Hematopoietic multipotent progenitor cell treated with erythropoietin and hydrocortisone succinate and interleukin-3 and kit ligand, for 6 days (in vitro differentiated cells): Measurements from ENCODE around the gene SORD.
"Not testable (repeated sequence)": the region's sequence is repeated elsewhere in the genome, so short reads cannot be mapped to it uniquely, and the experiment has no call there.

Experiments
- DNase-seq: peaks from one replicate; pipeline ENCODE4 v3.0.0-alpha.2; 2015

The SORD gene

DNA sequence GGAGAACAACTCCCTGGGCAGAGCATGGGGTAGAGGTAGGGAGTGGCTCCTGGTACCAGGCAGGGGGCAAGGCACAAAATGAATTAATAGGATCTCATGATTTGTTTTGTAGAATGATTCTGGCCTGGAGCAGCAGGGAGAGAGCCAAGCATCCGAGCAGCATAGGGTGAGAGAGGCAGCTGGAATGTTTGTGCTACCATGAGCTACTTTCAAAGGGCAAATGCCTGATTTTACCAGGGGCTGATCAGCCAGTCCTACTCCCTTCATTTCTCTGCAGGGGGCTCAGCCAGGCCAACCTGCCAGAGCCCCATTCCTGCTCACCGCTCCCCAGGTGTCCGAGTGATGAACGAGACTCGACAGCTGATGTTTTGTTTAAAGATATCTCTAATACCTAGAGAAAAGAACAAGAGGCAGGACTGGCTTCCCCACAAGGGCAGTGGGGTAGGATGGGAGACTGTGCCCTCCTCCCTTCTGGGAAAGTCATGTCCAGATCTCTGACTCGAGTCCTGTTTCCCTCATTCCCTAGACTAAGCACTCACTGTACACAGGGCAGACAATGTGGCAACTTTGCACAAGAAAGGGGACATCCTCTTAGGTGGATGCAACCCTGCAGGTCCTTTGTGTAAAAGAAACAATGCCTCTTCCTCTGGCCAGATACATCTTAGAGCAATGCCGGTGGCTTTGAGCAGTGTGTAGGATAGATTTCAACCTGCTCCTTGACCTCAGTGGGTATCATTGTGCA is 78.1 kb downstream of the SORD start:
- DNase-seq, result no peak

DNA sequence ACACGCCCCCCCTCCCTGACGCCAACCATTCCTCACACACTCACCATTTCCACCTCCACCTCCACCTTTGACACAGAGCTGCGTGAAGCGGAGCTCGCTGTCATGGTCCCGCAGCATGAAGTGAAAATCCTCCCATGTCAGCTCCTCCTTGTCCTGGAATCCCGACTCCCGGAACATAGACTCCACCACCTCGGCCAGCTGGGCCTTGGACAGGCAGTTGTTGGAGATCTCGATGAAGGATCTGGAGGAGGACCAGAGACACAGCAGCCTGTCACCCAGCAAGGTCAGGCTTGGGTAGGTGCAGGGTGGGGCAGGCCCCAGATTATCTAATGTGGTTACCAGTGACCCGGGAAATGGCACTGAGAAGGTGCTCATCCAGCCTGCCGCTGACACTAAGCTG is 78.8 kb downstream of the SORD start:
- DNase-seq, result no peak

DNA sequence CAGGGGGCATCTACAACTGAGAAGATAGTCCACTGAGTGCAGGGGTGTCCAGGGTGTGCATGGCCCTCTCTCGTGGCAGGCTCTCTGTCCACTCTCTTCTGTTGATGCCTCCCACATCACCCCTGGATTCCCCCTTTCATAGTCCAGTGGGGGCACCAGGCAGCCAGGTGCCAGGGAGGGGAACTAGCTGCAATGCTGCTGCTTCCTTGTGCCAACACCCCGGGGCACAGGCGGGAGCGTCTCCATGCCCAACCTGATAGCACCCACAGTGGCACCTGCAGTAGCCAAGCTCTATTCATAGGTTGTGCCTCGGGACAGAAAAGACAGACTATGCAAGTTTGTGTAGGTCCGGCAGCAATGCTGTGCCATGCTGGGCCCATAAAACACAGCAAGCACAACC is 79.2 kb downstream of the SORD start:
- no peak for DNase-seq

DNA sequence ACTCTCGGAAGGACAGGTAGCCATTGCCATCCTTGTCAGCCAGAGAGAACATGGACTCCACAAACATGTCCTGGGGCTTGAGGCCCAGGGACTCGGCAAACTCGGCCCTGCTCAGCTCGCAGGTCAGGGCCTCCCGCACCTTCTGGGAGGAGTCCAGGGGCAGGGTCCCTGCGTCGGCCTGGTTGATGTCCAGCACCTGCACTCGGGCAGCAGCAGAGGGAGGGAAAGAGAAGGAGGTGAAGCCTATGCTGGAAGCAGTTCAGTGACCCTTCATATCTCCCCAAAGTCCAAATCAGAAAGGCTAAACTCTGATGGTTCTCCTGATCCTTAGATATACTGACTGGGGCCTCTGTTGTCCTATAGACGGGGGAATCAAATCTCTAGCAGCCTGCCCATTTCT is 81.2 kb downstream of the SORD start:
- not testable (repeated sequence) for DNase-seq

DNA sequence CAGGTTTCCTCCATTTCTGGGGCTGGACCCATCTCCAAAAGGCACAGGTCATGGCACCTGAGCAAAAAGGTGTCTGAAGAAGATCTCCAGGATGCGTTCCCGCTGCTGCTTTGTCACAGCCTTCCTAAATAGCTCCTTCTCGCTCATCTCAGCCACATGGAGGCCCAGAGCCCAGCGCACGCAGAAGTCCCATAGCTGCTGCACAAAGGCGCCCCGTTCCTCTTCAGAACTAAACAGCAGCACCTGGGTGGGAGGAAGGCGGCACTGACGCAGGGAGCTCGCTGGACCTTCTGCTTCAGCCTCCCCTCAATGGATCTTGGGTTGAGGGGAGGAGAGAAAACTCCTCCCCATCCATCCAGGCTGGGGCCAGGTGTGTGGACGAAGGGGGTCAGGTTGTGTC is 82.6 kb downstream of the SORD start:
- DNase-seq, result no peak

DNA sequence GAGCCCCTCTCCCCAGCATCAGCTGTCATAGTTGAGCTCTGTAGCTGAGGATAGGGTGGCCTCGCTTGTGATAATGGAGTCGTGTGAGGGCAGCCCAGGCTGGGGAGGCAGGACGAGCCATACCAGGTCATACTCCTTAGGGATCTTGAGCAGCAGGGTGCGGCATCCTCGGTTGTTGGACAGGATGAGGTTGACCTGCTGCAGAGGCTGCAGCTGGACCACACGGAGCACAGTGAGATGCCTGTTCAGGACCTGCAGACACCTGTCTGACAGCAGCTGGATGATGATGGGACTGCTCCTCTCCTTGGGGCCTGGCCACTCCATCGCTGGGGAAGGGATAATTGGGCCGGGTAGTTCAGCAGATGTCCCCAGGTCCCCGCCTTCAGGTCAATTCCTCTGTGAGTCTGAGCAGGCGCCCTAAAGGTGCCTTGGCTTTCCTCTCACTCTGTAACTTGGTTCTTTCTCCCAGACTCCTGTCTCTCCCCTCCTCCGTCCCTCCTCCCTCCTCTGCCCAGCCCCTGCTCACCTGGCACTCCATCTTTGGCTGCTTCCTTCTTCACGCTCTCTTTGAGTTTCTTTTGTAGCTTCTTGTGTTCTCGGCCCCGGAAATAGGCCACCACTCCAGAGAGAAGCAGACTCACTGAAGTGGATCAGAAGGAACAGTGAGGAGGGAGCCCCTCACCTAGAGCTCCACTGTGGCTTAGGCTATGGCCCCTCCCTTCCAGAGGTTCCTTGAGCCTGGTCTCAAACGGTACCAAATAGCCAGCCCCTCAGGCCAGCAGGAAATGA is 83.2 kb downstream of the SORD start:
- no peak for DNase-seq

DNA sequence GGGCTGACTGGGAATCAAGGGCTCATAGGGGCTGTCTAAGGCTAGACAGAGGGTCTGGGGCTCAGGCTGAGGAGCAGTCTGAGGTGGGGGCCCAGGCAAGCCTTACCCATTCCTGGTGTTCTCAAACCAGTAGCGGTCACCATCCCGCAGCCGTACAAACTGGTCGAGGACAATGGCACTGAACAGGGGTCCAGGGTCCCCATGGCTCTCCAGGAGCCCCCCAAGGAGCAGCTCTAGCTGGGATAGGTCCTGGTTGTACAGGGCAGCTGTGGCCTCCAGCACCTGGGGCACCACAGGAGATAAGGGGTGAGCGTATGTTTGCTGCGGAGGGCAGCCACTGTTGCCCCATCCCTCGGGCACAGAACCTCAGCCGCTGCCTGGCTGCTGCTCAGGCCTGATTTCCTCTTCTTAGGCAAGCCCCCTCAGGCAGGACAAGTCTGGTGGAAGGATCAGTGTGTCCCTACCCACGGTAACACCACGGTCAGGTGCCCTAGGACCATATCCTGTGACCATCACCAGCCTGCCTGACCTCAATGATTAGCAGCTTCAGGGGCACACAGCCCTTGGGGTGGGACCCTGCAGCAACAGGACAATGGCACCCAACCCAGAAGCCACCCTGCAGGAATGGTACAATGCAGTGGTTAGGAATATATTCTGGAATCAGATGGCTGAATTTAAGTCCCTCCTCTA is 85.1 kb downstream of the SORD start:
- no peak for DNase-seq

DNA sequence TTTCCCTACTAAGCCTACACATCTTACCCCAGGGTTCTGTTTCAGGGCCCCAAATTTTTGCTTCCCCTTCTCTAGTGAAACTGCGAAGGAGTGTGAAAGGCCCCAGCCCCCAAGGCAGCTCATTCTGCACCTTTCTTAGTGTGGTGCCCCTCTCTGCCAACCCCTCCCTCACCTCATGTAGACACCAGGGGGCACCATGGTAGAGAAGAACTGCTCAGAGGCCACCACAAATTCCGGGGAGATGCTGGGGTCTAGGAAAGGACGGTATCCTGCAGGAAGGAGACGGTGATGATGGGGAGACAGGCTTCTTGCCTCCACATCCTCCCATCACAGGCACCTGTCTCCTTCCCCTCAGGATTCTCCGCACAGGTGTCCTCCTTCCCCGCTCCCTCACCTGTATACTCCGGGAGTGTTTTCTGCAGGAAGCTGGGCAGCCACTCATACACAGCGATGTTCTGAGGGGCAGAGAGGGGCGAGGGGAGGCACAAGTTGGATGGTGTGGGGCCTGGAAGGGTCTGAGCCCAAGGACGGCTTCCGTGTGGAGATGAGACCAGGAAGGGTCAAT is 87.3 kb downstream of the SORD start:
- DNase-seq, result no peak

DNA sequence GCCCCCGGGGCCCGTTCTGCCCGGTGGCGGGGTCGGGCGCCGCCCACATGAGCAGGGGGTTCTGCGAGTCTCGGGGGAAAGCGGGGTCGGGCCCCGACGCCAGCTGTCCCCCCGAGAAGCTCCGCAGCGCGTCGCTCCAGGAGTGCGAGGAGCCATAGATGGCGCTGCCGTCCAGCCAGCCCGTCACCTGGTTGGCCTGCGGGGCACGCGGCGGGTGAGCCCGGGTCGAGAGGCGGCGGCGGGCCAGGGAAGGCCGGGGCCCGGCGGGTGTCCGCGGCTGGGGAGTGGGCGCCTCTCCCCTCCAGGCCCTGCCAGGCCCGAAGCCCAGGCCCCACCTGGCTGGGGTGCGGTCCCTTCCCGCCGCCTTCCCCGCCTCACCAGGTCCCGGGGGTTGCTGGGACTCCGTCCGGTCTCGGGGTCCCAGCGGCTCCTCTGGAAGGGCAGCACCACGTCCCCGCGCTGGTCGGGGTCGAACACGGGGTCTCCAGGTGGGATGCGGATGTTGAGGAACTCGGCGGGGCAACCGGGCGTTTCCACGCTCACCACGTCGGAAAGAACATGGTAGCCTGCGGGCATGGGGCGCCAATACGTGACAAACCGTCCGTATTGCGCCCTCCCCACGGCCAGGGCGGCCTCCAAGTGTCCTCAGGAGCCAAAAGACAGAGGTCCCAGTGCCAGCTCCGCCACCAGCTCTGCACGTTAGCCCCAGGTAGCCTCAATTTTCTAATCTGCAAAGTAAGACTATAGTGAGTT is 88.6 kb downstream of the SORD start:
- DNase-seq, result no peak

DNA sequence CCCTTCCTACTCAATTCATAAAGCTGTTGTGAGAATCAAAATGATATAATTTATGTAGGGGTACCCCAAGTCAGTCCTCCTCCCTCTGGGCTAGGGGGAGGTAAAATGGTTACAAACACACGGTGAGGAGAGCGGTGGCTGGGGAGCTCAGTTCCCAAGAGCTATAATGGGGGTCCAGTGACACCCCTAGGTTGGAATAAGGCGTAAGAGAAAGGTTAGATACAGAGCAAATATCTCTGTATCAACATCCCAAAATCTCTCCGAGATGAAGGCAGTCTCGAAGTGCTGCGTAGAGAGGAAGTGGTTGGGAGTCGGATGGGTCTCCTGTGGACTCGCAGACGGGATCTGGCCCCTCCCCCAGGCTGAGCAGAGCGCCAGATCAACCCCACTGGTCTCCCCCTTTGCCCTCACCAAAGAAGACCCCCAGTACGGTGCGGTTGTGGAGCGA is 89.2 kb downstream of the SORD start:
- DNase-seq, result no peak

DNA sequence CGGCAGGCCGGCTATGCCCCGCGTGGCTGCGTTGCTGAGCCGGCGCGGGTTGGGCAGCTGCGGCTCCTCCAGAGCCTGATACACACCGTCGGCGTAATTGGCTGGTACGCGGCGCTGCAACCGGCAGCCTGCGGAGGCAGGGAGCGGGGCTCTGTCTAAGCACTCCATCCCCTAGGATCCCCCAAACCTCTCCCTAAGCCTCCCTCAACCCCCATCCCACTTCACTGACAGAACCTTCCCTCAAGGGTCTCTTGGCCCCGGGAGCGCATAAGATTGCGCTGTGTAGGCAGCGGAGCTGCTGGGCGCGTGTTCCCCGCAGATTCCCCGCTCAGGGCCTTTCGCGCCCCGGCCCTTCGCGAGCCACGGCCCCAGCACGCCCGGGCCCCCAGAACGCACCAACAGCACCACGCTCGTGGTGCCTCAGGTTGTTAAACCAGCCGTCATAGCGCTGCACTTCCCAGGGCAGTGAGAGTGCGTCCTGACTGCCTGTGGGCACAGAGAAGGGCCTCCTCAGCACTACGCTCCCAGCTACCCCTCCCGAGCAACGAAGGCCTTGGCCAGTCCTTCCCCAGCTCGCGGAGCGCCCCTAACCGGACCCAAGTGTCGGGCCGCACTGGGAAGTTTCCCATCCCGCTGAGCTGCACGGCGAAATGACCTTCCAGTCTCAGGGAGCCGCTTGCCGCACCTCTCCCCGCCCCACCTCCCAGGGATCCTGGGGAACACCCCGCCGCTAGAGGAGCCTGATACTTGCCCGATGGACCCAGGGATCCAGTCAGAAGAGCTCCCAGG is 89.8 kb downstream of the SORD start:
- DNase-seq, result peak; percentile 39

DNA sequence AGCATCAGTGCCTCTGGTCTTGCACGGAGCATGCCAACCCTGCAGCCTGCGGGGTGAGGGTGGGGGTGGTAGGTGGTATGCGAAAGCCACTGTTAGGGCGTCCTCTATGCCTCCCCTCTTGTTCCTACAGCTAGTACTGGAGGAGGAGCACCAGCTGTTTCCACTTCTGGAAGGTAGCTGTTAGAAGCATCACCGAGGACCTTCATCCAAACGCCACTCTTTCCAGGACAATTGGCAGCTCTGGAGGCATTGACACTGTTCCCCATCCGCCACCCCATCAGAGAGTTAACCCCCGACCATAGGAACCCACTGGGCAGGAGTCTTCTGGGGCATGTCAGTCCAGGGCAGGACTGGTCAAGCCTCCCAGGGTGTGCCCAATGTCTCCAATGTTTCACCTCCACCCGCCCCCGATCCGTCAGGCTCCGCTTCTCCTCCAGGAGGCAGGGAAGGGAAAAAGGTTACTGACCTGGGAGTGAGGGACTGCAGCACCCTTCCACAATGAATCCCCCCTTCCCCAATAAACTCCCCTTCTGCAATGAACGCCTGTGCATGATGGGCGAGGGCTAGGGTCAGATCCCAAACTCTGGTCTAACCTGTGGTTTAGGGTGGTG is 90.5 kb downstream of the SORD start:
- DNase-seq, result no peak

DNA sequence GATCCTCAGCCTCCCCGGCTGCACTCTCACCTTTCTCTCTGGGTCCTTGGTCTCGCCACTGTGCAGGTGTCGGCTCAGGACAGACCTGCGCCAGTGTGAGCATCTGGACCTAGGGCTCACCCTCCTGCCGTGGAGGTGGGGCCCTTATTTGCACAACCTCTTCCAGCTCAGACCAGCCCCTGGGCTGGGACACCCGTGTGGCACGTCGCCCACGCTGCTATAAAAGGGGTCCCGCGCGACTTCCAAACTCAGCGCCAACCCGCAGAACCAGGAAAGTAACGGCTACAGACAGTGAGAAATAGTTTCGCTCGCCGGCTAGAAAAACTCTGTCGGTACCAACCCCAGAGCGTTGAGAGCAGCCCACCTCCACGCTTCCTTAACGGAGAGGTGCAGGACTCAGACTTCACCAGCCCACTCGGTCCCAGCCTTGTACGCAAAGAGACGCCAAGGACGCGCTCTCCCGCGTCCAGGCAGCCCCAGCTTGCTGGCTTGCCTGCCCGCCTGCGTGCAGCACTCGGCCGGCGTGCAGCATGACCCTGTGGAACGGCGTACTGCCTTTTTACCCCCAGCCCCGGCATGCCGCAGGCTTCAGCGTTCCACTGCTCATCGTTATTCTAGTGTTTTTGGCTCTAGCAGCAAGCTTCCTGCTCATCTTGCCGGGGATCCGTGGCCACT is 91.2 kb downstream of the SORD start, which contains the start of the genes DUOX2 and DUOXA2:
Gene DUOX2, minus strand, starts transcription at position 97 of the 675 bp plus-strand sequence. CDS start 761 bp downstream, outside the sequence.
Gene DUOXA2, plus strand, starts transcription at position 251 of the 675 bp plus-strand sequence. Its CDS starts 280 bp downstream, at position 531.
- peak; percentile 25 for DNase-seq

DNA sequence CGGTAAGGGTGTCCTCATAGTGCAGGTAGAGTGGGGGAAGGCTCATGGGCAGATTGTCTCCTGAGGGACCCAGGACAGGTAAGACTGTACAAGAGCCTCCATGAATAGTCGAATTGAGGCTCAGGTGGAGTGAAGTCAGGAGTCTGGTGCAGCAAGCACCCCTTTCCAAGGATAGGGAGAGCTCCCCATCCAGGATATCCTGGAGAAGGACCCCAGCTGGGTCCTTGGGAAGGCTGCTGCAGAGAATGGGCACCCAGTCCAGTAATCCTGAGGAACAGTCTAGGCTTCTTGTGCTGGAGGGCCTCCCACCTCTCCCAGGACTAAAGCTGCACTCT is 91.7 kb downstream of the SORD start:
- no peak for DNase-seq

DNA sequence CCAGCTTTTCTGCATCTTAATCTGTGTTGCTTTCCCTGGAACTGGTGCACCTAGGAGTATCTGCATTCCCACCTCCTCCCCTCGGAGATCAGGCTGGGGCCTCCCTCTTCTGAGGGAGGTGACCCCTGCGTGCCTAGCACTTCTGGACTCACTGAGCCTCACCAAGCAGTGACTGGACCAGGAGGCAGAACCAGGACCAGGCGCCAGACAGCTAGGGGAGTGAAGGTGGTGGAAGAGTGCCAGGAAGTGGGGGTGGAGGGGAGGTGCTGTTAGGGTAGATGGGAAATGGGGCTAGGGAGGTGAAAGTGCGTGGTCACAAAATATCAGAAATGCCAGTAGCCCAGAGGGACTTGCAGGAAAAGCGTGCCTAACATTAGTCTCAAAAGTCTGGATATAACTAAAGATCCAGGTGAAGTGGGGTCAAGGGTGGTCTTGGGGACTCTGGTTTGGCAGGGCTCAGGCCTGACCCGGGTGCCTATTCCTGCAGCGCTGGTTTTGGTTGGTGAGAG is 92.4 kb downstream of the SORD start:
- no peak for DNase-seq

DNA sequence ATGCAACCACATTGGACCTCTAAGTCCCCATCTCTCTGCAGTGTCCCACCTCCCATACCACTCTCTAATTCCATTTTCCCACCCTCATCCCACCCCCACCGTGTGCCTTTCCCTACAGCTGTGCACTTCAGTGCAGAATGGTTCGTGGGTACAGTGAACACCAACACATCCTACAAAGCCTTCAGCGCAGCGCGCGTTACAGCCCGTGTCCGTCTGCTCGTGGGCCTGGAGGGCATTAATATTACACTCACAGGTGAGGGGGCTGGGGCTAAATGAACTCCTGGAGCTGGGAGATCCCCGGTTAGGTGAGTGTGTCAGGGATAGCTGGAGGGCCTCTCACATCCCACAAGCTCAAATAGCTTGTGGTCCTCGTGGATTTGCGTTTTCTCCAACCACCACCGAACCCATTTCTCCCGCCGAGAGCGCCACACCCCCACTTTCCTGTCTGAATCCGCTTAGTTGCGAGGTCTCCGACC is 93.0 kb downstream of the SORD start:
- DNase-seq, result no peak

DNA sequence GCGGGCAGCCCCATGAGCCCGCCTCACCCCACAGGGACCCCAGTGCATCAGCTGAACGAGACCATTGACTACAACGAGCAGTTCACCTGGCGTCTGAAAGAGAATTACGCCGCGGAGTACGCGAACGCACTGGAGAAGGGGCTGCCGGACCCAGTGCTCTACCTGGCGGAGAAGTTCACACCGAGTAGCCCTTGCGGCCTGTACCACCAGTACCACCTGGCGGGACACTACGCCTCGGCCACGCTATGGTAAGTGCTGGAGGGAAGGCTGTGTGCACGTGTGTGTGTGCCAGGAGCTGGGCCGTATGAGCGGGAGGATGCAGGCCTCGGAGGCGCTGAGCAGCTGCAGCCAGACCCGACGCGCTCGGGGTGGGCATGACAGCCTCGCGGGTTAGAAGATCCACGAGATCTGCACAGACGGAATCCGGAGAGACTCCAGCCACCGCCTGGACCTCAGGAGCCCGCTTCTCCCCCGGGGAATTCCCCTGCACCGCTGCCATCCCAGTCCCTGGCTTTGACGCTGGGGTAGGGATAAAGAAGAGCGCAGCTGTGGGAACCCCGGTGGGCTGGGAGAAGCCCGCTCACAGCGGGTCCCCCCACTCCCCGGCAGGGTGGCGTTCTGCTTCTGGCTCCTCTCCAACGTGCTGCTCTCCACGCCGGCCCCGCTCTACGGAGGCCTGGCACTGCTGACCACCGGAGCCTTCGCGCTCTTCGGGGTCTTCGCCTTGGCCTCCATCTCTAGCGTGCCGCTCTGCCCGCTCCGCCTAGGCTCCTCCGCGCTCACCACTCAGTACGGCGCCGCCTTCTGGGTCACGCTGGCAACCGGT is 93.7 kb downstream of the SORD start:
- DNase-seq, result no peak

DNA sequence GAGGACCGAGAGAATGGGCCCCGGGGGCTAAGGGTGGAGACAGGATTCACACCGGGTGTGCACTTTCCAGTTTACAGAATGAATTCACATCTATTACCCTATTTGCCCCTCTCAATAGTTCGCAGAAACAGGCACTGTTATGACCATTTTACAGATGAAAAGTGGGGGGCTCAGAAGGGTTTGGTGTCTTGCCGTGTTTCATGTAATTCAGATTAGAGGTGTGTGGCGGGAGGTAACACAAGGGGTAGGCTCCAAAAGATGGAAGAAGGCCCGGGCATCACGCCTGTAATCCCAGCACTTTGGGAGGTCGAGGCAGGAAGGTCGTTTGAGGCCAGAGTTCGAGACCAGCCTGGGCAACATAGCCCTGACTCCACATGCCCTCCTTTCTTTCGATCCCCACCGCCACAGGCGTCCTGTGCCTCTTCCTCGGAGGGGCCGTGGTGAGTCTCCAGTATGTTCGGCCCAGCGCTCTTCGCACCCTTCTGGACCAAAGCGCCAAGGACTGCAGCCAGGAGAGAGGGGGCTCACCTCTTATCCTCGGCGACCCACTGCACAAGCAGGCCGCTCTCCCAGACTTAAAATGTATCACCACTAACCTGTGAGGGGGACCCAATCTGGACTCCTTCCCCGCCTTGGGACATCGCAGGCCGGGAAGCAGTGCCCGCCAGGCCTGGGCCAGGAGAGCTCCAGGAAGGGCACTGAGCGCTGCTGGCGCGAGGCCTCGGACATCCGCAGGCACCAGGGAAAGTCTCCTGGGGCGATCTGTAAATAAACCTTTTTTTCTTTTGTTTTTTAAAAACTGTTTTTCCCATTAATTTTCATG is 94.5 kb downstream of the SORD start:
- no peak for DNase-seq
